AG04450 (cell line): ENCODE measurements around the gene RGR. TPM values are rescaled to one million over a fixed set of nuclear protein-coding genes. Genes with fewer than 3 reads are reported as not detected.

ENCODE experiments used
- CTCF ChIA-PET: fragments of 300-600, 350-600 bp; formaldehyde crosslinking; extraction: SDS; loops from one replicate; lab custom pipeline; 2022; ENCODE audit warnings: antibody characterized with exemption, inconsistent platforms; lab: Charles Lee
- POLR2A ChIA-PET: fragments of 350-600 bp; formaldehyde crosslinking; extraction: SDS; loops from one replicate; lab custom pipeline; 2021; ENCODE audit warnings: antibody characterized with exemption, inconsistent platforms; lab: Yijun Ruan, JAX
- DNase-seq: peaks from one replicate; pipeline ENCODE4 v3.0.0-alpha.2; 2011; ENCODE audit warnings: low read depth, low spot score
- H3K27ac ChIP-seq: one replicate; pipeline ENCODE4 v1.5.1; 2012; ENCODE audit warnings: low read depth, low read length, control low read depth
- H3K27me3 ChIP-seq: one replicate; pipeline ENCODE4 v1.6.0; 2012; ENCODE audit warnings: low read length; ENCODE audit not compliant: control insufficient read depth, insufficient read depth
- H3K4me3 ChIP-seq: 2 replicates; pipeline ENCODE4 v1.5.1; 2011; ENCODE audit warnings: mild to moderate bottlenecking, low read depth, low read length, control low read depth
- H3K9me3 ChIP-seq: 2 replicates; pipeline ENCODE4 v1.5.1; 2012; ENCODE audit warnings: low read length; ENCODE audit not compliant: control insufficient read depth, insufficient read depth
- CTCF ChIP-seq: IDR thresholded peaks from 2 replicates; pipeline ENCODE4 v1.5.1; 2011; ENCODE audit warnings: low read depth, low read length, control low read depth, inconsistent platforms
- polyA plus RNA-seq: library from polyadenylated mRNA; depleted of rRNA; stranded (reverse); fragments of >200 nt; gene quantifications from 2 replicates; pipeline ENCODE4 v1.2.3, GENCODE V29; 2011

RGR gene
- polyA plus RNA-seq, 1 experiment = not detected

DNA sequence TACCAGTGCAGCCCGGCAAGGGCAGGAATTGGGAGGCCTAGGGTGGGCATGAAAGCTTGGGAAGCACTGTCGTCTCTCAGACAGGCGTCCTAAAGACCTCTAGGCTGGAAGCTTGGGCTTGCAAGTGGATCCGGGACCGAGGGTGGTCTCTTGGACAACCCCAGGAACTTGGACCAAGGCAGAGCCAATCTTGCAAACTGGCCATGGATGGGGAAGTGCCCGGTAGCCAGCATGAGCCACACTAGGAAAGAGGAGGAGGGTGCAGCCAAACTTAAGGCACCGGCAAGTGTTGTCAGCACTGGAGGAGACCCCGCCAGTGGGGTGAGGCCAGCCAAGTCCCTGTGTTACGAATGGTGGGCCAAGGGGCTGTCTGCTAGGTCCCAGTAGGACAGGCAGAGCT is 28.0 kb upstream of the RGR start:
- POLR2A ChIA-PET = no interaction called here
- Histone ChIP-seq H3K9me3 (no peaks in the 10 kb centered on the region; the same call in 1 of the 2 replicates), H3K27me3 (no peaks in the 10 kb centered on the region), H3K27ac (no peak overlapping the region), H3K4me3 (no peak overlapping the region)
- no peak for TF ChIP-seq CTCF
- CTCF ChIA-PET = no interaction called here
- DNase-seq = no peak

DNA sequence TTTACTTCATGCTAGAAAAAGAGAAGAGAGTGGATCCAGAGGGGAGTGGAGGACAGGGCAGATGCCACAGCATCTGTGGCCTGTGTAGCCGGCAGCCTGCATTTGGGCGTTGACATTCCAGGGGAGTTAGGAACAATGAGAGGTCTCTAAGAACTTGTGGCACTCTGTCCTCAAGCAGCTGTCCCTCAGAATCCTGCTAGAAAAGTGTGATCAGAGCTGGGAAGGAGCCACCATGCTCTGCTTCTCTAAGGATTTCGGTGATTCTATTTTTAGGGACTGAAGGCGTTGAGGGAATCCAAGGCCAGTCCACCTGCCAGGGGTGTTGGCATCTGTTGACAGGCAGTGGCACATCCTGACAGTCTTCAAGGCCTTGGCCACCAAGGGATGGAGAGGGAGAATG is 27.1 kb upstream of the RGR start:
- no peak for DNase-seq
- CTCF ChIA-PET = no interaction called here
- TF ChIP-seq CTCF = no peak

DNA sequence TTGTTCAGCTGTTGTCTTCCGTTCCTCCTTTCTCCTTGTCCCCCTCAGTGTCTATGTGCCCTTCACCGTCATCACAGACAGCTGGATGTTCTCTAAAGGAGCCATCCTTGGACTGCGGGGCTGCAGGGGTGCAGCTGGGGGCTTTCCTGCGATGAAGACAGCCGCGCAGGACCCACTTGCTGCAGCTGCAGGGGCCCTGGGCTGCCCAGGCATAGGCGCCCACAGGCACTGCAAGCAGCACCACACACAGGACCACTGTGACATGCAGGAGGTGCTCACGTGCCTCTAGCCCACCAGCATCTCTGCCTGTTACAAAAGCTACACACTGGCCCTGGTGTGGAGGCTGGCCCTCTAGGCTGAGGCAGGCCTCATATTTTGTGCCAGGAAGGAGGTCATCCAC is 22.9 kb upstream of the RGR start:
- DNase-seq = no peak
- no peak overlapping the region for H3K4me3 ChIP-seq

More for the DNA sequence above, 27.1 kb upstream of the RGR start:
- Histone ChIP-seq H3K4me3 (no peak overlapping the region), H3K9me3 (no peaks in the 10 kb centered on the region; the same call in 1 of the 2 replicates), H3K27ac (no peak overlapping the region), H3K27me3 (no peaks in the 10 kb centered on the region)
- POLR2A ChIA-PET = no interaction called here

DNA sequence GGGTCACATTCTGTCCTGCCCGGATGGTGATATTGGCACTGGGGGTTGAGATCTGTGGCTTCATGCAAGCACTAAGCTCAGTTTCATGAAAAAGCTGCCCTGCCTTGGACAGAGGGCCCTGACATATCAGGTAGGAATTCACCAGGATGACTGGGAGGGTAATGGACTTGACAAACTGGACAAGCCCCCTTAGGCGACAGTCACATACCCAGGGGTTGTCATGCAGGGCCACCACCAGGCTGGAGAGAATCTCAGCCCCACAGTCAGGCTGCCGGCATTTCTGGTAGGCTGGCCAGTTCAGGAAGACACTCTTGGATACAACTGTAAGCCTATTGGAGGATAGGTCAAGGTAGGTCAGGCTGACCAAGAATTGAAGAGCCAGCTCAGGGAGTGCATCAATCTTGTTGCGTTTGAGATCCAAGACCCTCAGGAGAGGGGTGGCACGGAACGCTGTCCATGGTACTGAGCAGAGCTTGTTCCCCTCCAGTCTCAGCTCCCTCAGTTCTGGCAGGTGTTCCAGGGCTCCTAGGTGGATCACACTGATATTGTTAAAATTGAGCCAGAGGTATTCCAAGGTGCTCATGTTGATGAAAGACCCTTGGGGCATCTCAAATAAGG is 20.3 kb upstream of the RGR start:
- Histone ChIP-seq H3K27me3 (no peaks in the 10 kb centered on the region), H3K9me3 (no peaks in the 10 kb centered on the region), H3K27ac (no peak overlapping the region), H3K4me3 (no peak overlapping the region)
- DNase-seq = no peak
- TF ChIP-seq CTCF = no peak
- POLR2A ChIA-PET = no interaction called here
- CTCF ChIA-PET = interaction anchor here (0.6 kb wide), 1 partner anchor 313 kb away, joined by 3 read pairs; no protein-coding TSS in a partner anchor

More for the DNA sequence above, 22.9 kb upstream of the RGR start:
- POLR2A ChIA-PET = no interaction called here
- Histone ChIP-seq H3K9me3 (no peaks in the 10 kb centered on the region), H3K27ac (no peak overlapping the region), H3K27me3 (no peaks in the 10 kb centered on the region)
- CTCF ChIA-PET = no interaction called here
- no peak for TF ChIP-seq CTCF

- Histone ChIP-seq H3K27ac (no peak within 1 kb of the TSS), H3K9me3 (no peaks in the 10 kb centered on the region), H3K27me3 (no peaks in the 10 kb centered on the region), H3K4me3 (no peak within 1 kb of the TSS)
- no peak for TF ChIP-seq CTCF
- DNase-seq = no peak
- CTCF ChIA-PET = no interaction called here
- POLR2A ChIA-PET = no interaction called here
These were observed 19.3 kb upstream of the RGR start, which contains the start of gene LRIT2 for GRCh38 chr10:84225427-84226173. LRIT2 (minus strand) TSS chr10:84225544; CDS start chr10:84225520, 24 bp downstream.
